ENCODE measurements around the gene UGT1A9.

The UGT1A9 gene

DNA sequence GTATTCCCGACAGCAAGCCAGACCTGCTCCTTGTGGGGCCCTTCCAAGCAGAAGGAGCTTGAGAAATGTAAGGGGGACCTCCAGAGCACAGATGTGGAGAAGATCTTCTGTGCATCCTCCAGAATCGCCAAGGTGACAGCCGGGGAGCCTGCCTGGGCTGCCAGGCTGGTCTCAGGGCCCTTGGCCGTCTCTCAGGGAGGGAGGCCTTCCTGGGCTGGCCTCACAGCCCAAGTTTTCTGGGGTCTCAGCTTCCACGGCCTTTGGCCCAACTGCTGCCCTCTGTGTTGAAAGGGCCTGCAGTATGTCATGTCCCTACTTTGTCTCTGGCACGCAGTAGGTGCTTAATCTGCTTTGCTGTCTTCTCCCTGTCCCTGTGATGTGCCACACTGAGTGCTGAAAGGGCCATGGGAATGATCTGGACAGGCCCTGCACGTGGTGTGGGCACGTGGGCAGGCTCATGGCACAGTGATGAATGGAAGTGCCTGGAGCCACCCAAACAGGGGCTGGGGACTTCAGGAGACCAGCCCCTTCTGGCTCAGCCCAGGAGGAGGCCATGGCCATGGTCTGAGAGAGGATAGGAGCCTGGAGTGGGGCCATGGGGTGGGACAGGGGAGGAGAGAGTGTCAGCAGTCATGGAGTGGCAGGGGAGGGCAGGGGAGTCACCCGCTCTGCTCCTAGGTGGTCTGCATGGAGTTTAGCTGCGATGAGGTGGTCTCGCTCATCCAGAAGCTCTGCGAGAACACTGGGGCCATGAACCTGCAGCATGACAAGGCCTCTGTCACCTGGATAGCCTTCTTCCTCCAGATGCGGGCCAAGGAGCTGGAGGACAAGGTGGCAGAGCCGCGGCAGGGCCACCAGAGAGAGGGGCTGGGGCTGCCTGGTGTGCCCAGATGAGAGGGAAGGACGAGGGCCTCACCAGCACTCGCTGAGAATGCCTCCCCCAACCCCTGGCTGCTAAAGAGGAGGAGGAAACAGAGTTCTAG is 147.2 kb downstream of the UGT1A9 start:
- H3K4me3 ChIP-seq (ENCODE audit: control insufficient read depth, low read depth, low read length) = no peak overlapping the region
- TF ChIP-seq, protein P1, sequence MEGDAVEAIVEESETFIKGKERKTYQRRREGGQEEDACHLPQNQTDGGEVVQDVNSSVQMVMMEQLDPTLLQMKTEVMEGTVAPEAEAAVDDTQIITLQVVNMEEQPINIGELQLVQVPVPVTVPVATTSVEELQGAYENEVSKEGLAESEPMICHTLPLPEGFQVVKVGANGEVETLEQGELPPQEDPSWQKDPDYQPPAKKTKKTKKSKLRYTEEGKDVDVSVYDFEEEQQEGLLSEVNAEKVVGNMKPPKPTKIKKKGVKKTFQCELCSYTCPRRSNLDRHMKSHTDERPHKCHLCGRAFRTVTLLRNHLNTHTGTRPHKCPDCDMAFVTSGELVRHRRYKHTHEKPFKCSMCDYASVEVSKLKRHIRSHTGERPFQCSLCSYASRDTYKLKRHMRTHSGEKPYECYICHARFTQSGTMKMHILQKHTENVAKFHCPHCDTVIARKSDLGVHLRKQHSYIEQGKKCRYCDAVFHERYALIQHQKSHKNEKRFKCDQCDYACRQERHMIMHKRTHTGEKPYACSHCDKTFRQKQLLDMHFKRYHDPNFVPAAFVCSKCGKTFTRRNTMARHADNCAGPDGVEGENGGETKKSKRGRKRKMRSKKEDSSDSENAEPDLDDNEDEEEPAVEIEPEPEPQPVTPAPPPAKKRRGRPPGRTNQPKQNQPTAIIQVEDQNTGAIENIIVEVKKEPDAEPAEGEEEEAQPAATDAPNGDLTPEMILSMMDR (conservative IDR thresholded peaks at IDR 0.05; ENCODE audit: control insufficient read depth, insufficient read depth, low read depth, low read length) = no peak
- no peak for DNase-seq (ENCODE audit: low read depth)

DNA sequence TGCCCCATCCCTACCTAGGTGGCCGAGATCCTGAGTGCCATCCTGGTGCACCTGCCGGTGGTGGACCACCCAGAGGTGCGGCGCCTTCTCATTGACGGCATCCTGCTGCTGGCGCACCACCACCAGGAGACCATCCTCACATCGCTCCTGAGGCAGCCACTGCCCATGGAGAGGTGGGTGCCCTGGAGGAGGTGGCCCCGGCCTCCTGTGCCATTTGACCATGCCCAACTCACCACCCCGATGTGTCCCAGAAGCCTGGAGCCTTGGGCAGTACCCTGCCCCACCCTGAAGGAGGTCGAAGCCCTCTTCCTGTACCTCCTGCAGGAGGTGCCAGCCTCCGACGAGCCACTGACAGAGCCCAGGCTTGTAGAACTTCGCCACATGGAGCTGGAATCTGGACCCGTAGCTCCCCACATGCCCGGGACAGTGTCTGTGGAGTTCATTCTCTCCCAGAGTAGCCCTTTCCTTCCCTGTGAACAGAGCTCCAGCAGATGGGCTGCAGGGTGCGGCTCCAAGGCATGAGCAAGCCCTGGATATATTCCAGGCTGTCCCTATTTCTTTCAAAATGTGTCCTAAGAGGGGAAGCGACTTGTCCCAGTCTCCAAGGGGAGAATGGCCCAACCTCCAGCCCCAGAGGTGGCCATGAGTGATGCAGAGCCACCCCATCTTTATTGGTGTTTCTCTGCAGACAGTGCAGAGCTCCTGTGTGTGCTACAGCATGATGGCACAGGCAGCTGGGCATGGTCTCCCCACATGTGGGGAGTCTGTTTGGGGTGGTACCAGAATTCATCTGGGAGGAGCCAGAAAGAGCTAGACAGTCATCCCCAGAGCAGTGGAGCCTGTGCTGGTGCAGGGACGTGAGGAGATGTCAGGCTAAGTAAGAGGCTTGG is 148.4 kb downstream of the UGT1A9 start:
- no peak for DNase-seq (ENCODE audit: low read depth)
- TF ChIP-seq, protein P1 (conservative IDR thresholded peaks at IDR 0.05; ENCODE audit: control insufficient read depth, insufficient read depth, low read depth, low read length) = no peak
- no peak overlapping the region for H3K4me3 ChIP-seq (ENCODE audit: control insufficient read depth, low read depth, low read length)

DNA sequence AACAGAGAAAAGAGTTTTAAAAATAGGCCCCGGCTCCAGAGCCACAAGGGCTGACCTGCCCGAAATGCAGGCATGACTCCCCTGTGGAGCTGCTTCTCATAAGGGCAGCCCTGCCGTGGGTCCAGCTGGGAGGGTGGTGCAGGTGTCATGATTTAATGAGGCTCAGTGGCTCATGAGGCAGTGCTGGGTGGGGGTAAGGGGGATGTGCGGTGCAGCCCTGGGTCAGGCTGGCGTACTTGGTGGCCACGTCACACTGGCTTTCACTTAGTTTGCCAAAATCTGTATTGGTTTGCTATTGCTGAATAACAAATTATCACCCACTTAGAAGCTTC is 149.0 kb downstream of the UGT1A9 start:
- DNase-seq (ENCODE audit: low read depth) = no peak
- TF ChIP-seq, protein P1 (conservative IDR thresholded peaks at IDR 0.05; ENCODE audit: control insufficient read depth, insufficient read depth, low read depth, low read length) = no peak

DNA sequence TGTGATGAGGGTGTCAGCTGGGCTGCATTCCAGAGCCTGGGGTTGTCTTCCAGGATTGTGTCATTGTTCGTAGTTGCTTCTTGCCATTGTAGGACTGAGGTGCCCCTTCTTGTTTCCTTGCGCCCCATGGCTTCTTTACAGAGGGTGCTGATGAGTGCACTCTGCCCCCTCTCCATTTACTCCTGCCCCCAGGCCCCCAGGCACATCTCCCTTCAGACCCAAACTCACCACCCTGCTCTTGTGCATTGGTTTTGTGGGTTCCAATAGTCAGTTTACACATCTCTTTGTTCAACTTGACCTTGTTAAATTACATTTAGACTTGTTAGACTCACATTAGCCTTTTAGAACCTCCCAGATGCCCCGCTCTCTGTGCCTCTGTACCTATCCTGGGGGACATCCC is 149.5 kb downstream of the UGT1A9 start:
- TF ChIP-seq, protein P1 (conservative IDR thresholded peaks at IDR 0.05; ENCODE audit: control insufficient read depth, insufficient read depth, low read depth, low read length) = no peak
- H3K4me3 ChIP-seq (ENCODE audit: control insufficient read depth, low read depth, low read length) = no peak overlapping the region
- no peak for DNase-seq (ENCODE audit: low read depth)

More for the DNA sequence above, 149.0 kb downstream of the UGT1A9 start:
- no peak overlapping the region for H3K4me3 ChIP-seq (ENCODE audit: control insufficient read depth, low read depth, low read length)

DNA sequence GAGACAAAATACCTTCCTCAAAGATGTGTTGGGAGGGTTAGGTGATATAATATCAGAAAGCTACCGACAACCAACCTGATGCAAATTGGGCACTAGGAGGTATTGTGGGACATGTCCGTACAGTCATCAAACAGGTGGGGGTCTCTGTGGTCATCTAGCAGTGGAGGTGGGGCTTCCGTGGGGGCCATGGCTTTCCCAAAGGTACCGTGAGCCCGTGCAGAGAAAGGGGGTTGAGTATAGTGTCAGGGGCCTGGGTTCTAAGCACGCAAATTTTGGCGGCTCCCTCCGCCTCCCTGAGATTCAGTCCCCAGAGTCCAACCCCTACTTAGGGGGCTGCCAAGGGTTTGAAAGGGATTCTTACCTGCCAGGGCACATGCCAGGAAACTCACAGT is 150.0 kb downstream of the UGT1A9 start:
- H3K4me3 ChIP-seq (ENCODE audit: control insufficient read depth, low read depth, low read length) = no peak overlapping the region
- TF ChIP-seq, protein P1 (conservative IDR thresholded peaks at IDR 0.05; ENCODE audit: control insufficient read depth, insufficient read depth, low read depth, low read length) = no peak
- DNase-seq (ENCODE audit: low read depth) = no peak

DNA sequence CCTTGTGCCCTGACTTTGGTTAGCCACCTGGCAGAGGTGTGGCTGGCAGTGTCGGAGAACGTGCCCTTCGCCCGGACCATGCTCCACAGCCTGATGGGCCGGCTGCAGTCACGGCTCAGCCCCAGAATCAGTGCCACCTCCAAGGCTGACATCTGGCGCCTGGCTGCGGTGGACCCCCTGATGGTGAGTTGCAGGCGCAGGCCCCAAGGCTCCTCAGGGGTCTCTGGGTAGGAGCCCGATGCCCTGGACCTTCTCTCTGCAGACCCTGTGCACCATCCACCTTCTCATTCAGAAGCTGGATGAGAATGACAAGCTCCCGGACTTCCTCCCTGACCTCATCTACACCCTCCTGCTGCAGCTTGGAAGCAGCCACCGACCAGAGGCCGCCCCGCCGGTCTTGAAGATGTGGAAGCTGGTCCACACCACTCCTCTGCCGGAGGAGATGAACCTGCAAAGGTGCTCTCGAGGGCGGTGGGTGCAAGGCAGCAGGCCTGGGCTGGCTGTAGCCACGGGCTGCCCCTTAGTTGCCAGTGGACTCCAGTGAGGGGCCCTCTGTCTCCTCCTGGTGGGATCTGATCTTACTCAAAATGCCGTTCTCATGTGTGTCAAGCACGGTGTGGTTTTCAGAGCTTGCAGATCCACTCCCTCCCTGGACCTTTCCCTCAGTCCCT is 150.5 kb downstream of the UGT1A9 start:
- TF ChIP-seq, protein P1 (conservative IDR thresholded peaks at IDR 0.05; ENCODE audit: control insufficient read depth, insufficient read depth, low read depth, low read length) = no peak
- no peak for DNase-seq (ENCODE audit: low read depth)
- H3K4me3 ChIP-seq (ENCODE audit: control insufficient read depth, low read depth, low read length) = no peak overlapping the region
